Retinal pigment epithelial cell (primary cell): Measurements from ENCODE around the gene SLC9A5.

Source experiments
- DNase-seq: peaks from one replicate; pipeline ENCODE4 v3.0.0-alpha.2; 2010; ENCODE audit warnings: low read depth
- H3K4me3 ChIP-seq: 2 replicates; pipeline ENCODE4 v1.5.1; 2011; ENCODE audit warnings: mild to moderate bottlenecking, low read length, control low read depth, moderate library complexity
- TF ChIP-seq, protein P1 (sequence below): conservative IDR thresholded peaks from 2 replicates; pipeline ENCODE4 v1.5.1; 2011; ENCODE audit warnings: low read depth, low read length, control low read depth, inconsistent platforms

SLC9A5 gene

DNA sequence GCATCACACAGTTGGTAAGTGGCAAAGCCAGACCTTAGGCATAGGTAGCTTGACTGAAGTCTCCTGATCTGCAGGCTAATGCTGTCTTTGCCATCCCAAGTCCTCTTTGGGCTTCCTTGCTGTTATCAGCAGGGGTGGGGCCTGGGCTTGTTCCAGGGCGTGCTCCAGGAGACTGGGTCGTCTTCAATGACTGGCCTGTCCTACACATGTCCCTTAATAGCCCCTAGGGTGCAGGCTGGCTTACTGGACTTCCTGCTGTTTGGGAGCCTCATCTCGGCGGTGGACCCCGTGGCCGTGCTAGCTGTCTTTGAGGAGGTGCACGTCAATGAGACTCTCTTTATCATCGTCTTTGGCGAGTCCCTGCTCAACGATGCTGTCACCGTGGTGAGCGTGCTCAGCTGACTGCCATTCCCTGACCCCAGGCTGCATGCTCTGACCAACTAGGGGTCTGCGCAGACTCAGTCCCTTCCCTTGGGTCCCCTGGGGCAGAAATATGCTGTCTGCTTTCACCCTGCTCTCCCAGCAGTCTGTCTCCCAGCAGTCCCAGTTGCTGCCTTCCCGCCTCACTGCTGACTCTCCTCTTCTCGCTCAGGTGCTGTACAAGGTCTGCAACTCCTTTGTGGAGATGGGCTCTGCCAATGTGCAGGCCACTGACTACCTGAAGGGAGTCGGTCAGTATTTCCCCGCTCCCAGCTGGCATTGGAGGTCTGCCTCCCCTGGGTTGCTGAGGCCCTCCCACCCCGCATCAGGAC lies 6.2 kb downstream of the SLC9A5 start:
- DNase-seq = no peak
- TF ChIP-seq, protein P1, sequence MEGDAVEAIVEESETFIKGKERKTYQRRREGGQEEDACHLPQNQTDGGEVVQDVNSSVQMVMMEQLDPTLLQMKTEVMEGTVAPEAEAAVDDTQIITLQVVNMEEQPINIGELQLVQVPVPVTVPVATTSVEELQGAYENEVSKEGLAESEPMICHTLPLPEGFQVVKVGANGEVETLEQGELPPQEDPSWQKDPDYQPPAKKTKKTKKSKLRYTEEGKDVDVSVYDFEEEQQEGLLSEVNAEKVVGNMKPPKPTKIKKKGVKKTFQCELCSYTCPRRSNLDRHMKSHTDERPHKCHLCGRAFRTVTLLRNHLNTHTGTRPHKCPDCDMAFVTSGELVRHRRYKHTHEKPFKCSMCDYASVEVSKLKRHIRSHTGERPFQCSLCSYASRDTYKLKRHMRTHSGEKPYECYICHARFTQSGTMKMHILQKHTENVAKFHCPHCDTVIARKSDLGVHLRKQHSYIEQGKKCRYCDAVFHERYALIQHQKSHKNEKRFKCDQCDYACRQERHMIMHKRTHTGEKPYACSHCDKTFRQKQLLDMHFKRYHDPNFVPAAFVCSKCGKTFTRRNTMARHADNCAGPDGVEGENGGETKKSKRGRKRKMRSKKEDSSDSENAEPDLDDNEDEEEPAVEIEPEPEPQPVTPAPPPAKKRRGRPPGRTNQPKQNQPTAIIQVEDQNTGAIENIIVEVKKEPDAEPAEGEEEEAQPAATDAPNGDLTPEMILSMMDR = no peak
- no peak overlapping the region for H3K4me3 ChIP-seq

DNA sequence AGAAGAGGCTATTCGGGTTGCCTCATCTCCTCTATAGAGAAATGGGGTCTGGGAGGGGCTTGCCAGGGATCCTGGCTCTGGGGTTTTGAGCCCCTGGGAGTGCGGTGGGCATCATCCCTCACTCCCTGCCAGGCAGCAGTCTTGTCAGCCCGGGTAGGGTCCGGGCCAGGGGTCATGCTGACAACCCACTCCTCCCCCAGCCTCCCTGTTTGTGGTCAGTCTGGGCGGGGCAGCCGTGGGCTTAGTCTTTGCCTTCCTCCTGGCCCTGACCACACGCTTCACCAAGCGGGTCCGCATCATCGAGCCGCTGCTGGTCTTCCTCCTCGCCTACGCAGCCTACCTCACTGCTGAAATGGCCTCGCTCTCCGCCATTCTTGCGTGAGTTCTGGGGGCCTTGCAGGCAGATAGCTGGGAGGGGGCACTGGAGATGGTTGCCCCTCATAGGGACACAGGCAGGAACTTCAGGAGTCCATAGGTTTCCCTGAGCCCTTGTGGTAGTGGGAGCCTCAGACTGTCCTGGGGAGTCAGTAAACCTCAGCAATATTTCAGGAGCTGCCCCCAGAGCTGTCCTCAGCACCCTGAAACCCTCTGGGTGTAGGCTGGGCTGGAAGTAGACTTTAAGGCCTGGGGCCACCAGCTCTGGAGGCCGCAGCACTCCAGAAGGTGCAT lies 6.9 kb downstream of the SLC9A5 start:
- no peak overlapping the region for H3K4me3 ChIP-seq
- TF ChIP-seq, protein P1 = no peak
- DNase-seq = no peak

DNA sequence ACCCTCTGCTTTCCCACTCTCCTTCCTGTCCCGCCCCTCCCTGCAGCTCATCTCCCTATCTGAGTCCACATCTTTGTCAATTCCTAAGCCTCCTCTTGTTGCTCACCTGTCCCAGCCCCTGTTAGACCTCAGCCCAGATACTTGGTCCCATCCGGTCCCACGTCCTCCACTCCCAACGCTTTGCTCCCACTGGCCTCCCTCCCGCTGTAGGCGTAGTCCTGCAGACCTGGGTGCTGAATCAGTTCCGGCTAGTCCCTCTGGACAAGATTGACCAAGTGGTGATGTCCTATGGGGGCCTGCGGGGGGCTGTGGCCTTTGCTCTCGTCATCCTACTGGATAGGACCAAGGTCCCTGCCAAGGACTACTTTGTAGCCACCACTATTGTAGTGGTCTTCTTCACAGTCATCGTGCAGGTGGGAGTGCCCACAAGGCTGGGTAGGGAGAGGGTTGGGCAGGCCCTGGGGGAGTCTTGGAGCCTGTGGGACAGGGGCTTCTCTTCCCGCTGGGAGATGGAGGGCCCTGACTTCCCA lies 8.0 kb downstream of the SLC9A5 start:
- H3K4me3 ChIP-seq = no peak overlapping the region
- TF ChIP-seq, protein P1 = no peak
- no peak for DNase-seq

DNA sequence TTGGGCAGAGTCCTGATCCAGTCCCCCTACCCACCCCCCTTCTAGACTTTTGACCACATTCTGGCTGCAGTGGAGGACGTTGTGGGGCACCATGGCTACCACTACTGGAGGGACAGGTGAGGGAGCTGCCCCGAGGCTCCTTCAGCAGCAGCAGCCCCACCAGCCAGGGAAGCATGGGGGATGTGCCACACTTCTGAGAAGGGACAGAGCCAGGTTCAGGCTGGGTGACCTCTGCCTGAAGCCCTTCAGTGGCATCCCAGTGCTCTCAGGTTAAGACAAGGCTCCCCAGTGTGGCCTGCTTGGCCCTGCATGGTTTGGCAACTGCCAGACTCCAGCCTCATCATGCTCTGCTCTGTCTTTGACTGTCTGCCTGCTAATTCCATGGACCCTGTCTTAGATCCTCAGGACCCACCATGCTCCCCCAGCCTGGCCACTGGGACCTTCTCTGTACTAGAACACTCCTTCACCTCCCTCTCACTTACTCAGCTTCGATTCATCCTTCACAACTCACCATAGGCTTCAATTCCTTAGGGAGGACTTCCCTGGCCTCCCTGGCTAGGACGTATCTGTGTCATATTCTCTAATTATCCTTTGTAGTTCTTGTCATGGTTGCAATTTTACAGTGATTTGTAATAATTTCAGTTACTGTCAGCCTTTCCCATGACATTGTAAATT lies 8.8 kb downstream of the SLC9A5 start:
- TF ChIP-seq, protein P1 = no peak
- DNase-seq = no peak
- H3K4me3 ChIP-seq = no peak overlapping the region

DNA sequence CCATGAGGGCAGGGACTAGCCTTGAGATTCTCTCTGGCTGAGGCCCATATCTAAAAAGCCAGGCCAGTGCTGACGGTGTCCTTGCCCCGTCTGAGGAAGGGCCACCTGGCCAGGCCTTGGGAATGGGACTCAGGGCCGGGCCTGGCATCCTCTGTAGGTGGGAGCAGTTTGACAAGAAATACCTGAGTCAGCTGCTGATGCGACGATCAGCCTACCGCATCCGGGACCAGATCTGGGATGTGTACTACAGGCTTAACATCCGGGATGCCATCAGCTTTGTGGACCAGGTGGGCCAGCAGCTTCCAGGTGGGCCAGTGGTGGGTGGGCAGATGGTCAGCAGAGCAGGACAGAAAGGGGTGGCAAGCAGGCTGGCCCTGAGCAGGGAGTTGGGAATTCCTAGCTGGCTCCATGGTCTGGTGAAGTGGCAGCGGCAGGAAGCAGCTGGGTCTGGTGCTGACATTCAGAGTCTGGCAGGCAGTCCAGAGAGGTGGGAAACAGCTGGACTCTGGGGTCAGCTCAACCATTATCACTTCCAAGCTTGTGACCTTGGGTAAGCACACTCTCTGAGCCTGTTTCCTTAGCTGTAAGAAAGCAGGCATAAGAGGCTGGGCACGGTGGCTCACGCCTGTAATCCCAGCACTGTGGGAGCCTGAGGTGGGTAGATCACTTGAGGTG lies 9.5 kb downstream of the SLC9A5 start:
- no peak overlapping the region for H3K4me3 ChIP-seq
- DNase-seq = no peak
- TF ChIP-seq, protein P1 = no peak

DNA sequence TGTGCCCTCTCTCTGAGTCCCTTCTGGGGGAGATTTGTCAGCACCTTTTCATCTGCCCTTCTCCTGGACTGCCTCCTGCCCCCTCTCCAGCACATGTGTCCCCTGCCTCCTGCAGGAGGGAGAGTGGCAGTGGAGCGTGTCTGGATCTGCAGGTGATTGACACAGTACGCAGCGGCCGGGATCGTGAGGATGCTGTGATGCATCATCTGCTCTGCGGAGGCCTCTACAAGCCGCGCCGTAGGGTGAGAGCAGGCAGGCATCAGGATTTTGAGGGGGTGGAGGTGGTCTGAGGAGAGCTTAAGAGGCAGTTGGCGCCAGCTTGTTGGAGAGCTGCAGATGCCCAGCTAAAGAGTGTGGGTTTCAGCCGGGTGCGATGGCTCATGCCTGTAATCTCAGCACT lies 10.9 kb downstream of the SLC9A5 start:
- DNase-seq = no peak
- TF ChIP-seq, protein P1 = no peak
- H3K4me3 ChIP-seq = no peak overlapping the region
